SK-N-MC (cell line): Measurements from ENCODE around the gene CASP3.

Source experiments
- DNase-seq: peaks from one replicate; pipeline ENCODE4 v3.0.0-alpha.2; 2011; ENCODE audit warnings: low read depth, low spot score
- H3K27ac ChIP-seq: fragments of 200-600 bp; sonication (generic); 2 replicates; pipeline ENCODE4 v1.5.1; 2016; ENCODE audit warnings: mixed run types
- H3K36me3 ChIP-seq: fragments of 200-600 bp; sonication (generic); 2 replicates; pipeline ENCODE4 v1.6.1; 2017; ENCODE audit warnings: antibody characterized with exemption, low read length, mixed read lengths; ENCODE audit not compliant: insufficient read depth
- H3K4me3 ChIP-seq: fragments of 200-600 bp; sonication (generic); 2 replicates; pipeline ENCODE4 v1.5.1; 2016
- H3K9ac ChIP-seq: fragments of 200-600 bp; sonication (generic); 2 replicates; pipeline ENCODE4 v1.8.0; 2017; ENCODE audit warnings: mixed run types, mixed read lengths; ENCODE audit not compliant: insufficient read length
- H3K9me3 ChIP-seq: fragments of 200-600 bp; sonication (generic); 2 replicates; pipeline ENCODE4 v1.6.1; 2017; ENCODE audit warnings: low read depth, mild to moderate bottlenecking, antibody characterized with exemption, low read length, moderate library complexity, mixed read lengths
- EZH2 ChIP-seq: fragments of 200-600 bp; sonication (generic); IDR thresholded peaks from one replicate; pipeline ENCODE4 v1.6.1; 2017; ENCODE audit warnings: antibody characterized with exemption
- FOXP2 ChIP-seq: optimal IDR thresholded peaks from 2 replicates; pipeline ENCODE3; 2011; ENCODE audit warnings: mild to moderate bottlenecking, moderate library complexity; ENCODE audit not compliant: insufficient read depth; ENCODE audit errors: extremely low read length, control extremely low read depth
- POLR2AphosphoS5 ChIP-seq: IDR thresholded peaks from 2 replicates; pipeline ENCODE4 v1.6.1; 2012; ENCODE audit warnings: mild to moderate bottlenecking, low read depth, low read length, borderline replicate concordance

Gene CASP3

DNA sequence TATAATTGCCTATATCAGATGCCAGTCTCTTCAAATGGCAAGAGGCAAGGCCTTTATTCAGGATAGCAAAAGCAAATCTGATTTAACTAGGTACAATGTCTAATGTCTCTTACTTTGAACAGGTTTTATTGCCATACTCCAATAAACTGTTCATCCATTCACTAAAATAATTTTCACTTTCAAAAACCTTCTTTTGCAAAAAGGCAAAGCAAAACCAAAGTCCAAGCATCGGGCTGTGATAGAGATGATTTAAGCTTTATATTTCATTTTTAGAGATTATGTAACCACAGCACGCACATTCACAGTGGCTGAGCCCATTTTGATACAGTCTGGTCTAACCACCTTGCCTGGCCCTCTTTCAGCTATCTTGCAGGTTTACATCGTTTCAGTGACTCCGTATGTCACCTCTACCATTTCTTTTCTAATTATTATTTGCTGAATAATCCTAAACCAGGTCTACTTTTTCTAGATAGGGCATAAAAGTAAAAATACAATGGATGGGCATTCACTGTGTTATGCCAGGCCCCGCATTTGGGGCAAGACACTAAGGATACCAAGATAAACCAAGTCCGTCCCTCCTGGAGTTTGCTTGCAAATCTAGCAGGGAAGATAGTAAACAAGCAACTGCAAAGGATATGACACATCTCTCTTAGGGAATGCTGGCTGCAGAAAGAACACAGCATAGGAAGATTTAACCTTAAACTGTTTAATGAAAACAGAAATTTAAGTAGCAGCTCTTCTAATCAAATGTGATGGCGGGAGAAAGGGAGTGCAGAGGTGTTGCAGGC is 1.8 kb downstream of the CASP3 start:
- Histone ChIP-seq H3K27ac (no peak overlapping the region), H3K36me3 (peaks cover 4% of the 10 kb centered on the region; the same call in 1 of the 2 replicates), H3K9me3 (no peaks in the 10 kb centered on the region), H3K4me3 (peak overlapping the region; percentile 96), H3K9ac (peak overlapping the region; percentile 87)
- no peak for DNase-seq
- TF ChIP-seq FOXP2 = no peak
- no peak for TF ChIP-seq EZH2
- TF ChIP-seq POLR2AphosphoS5 = no peak

DNA sequence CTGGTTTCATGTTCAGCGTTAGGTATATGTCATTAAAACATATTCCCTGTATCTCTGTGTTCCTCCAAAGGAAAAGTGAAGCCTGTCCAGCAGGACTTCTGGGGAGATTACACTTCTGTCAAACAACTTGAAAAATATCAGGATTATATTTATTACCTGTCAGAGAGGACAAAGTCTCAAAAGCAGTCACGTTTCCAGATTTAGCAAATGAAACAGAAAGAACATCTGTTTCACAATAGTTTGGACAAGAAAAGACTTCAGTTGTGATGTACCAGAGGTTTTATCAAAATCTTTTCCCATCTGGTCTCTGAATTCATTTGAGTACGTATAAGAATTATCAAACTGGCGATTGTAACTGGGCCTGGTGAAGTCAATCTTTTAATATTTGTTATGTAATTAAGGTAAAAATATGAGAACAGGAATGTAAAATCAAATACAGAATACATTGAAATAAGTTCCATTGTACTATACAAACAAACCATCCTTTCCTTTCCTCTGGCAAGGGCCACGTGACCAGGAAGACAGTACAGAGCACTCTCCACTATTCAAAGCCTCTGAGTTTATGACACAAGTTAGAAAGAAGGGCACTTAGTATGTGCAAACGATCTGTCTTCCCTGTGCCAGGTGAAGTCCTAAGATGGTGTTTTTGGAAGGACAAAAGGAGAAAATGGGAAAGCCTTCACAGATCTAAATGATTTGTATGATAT is 3.2 kb downstream of the CASP3 start:
- Histone ChIP-seq H3K27ac (peak overlapping the region; percentile 28; the same call in 1 of the 2 replicates), H3K9ac (no peak overlapping the region), H3K36me3 (peaks cover 6% of the 10 kb centered on the region; the same call in 1 of the 2 replicates), H3K4me3 (0 out of 2 replicates have a peak overlapping the region, but pooled peaks have one; percentile 10), H3K9me3 (no peaks in the 10 kb centered on the region)
- DNase-seq = no peak
- TF ChIP-seq FOXP2 = no peak

DNA sequence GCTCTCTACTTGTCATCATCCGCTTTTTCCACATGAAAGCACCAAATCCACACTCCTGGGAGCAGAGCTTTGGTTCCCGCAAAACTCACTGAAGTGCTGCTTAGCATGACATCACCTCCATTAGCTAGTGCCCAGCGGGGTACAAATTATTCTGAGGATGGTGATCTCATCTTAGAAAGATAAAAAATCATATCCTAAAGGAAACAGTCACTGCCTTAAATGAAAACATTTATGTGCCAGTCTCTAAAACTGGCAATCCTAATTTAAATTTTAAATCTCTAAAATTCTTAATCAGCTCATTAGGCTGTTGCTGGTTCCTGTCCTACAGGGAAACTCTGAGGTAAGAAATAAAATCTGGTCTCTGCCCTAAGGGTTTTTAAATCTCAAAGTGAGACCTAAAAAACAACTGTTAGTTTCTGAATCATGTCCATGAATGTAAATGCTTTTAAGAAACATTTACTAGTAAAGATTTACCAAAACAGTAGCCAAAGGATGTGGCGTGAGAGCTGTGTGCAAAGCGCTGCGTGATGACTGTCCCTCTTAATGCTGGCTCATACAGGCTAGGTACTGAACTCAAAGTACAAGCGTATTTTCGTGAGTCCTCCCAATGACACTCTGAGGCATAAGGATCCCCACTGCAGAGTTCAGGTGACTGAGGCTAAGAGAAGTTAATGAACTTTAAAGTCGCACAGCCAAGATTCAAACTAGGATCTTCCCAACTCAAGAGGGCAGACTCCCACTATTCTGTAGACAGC is 4.5 kb downstream of the CASP3 start:
- peak overlapping the region; percentile 33 for H3K4me3 ChIP-seq
- peak overlapping the region; percentile 64 for H3K9ac ChIP-seq
- DNase-seq = peak; percentile 52
- peaks cover 6% of the 10 kb centered on the region; the same call in 1 of the 2 replicates for H3K36me3 ChIP-seq
- H3K27ac ChIP-seq = peak overlapping the region; percentile 91
- TF ChIP-seq FOXP2 = no peak
- TF ChIP-seq POLR2AphosphoS5 = no peak
- no peak for TF ChIP-seq EZH2
- H3K9me3 ChIP-seq = no peaks in the 10 kb centered on the region

DNA sequence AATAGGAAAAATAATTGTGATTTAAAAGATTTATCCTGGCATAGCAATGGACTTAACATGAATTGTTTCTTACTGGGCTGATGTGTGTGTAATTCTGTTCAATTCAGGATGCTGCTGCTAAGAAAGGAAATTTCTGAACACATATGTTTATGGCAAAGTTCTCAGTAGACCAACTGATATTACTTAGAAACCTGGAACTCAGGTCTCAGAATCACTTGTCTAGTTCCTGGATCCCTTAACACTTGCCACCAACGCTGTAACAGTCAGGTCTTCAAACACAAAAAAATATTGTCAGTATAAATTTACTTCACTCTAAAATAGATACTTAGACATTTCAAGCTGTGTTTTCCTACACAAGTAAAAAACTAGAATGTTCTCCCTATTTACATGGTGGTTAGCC is 5.5 kb downstream of the CASP3 start:
- TF ChIP-seq FOXP2 (no peak), POLR2AphosphoS5 (no peak), EZH2 (no peak)
- Histone ChIP-seq H3K36me3 (peaks cover 6% of the 10 kb centered on the region), H3K9me3 (no peaks in the 10 kb centered on the region), H3K9ac (peak overlapping the region; percentile 55), H3K4me3 (no peak overlapping the region), H3K27ac (peak overlapping the region; percentile 70)
- no peak for DNase-seq

DNA sequence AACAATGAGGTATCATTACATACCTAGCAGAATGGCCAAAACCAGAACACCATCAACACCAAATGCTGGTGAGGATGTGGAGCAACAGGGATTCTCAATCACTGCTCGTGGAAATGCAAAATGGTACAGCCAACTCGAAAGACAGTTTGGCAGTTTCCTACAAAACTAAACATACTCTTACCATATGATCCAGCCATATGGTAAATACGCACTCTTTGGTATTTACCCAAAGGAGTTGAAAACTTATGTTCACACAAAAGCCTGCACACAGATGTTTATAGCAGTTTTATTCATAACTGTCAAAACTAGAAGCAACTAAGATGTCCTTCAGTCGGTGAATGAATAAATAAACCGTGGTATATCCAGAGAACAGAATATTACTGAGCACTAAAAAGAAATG is 7.8 kb downstream of the CASP3 start:
- no peak for DNase-seq
- Histone ChIP-seq H3K4me3 (no peak overlapping the region), H3K27ac (no peak overlapping the region), H3K9ac (no peak overlapping the region), H3K36me3 (peaks cover 29% of the 10 kb centered on the region), H3K9me3 (no peaks in the 10 kb centered on the region)
- TF ChIP-seq EZH2 (no peak), FOXP2 (no peak), POLR2AphosphoS5 (no peak)

DNA sequence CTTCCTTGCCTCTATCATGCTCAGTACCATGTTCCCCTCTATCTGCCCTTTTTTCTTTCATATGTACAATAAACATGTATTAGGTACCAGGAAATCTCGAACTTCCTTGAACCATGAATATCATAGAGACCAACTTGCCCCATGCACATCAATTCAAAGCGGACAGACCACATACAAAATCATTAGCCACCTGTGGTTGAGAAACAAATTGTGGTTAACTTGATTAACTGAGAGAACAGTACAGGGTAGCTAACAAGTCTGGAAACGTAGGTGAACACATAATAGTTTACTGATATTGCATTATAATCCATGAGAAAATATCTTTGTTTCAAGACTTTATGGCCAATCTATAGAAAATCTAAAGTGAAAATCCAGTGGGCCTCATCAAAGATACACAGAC is 8.2 kb downstream of the CASP3 start:
- TF ChIP-seq POLR2AphosphoS5 = no peak
- TF ChIP-seq FOXP2 = no peak
- TF ChIP-seq EZH2 = no peak
- no peak for DNase-seq
- no peak overlapping the region for H3K27ac ChIP-seq
- H3K9ac ChIP-seq = no peak overlapping the region
- no peak overlapping the region for H3K4me3 ChIP-seq
- no peaks in the 10 kb centered on the region for H3K9me3 ChIP-seq
- H3K36me3 ChIP-seq = peaks cover 30% of the 10 kb centered on the region

DNA sequence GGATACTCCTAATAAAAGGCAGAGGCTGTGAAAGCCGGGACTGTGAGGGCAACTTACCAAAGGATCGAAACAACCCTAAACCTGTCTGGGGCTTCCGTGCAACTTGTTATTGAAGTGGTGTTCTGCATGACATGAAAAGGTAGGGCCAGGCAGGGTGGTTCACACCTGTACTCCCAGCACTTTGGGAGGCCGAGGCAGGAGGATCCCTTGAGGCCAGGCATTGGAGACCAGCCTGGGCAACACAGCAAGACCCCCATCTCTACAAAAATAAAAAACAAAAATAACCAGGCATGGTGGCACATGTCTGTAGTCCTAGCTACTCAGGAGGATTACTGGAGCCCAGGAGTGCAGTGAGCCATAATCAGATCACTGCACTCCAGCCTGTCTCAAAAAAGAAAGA is 12.3 kb downstream of the CASP3 start:
- peaks cover 47% of the 10 kb centered on the region for H3K36me3 ChIP-seq
- no peak for DNase-seq
- H3K4me3 ChIP-seq = no peak overlapping the region
- H3K9ac ChIP-seq = no peak overlapping the region
- TF ChIP-seq POLR2AphosphoS5 = no peak
- no peak for TF ChIP-seq FOXP2
- TF ChIP-seq EZH2 = no peak
- H3K9me3 ChIP-seq = no peaks in the 10 kb centered on the region
- no peak overlapping the region for H3K27ac ChIP-seq

DNA sequence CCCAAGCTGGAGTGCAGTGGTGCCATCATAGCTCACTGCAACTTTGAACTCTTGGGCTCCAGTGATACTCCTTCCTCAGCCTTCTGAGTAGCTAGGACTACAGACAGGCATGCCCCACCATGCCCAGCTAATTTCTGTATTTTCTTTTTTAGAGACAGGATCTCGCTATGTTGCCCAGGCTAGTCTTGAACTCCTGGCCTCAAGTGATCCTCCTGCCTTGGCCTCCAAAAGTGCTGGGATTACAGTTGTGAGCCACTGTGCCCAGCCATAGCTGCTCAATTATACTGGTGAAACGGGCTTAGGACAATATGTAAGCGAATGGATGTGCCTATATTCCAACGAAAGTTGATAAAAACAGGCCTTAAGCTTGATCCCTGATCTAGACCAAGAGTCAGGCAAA is 13.1 kb downstream of the CASP3 start:
- Histone ChIP-seq H3K36me3 (peaks cover 50% of the 10 kb centered on the region), H3K9ac (no peak overlapping the region), H3K9me3 (no peaks in the 10 kb centered on the region), H3K27ac (no peak overlapping the region), H3K4me3 (no peak overlapping the region)
- DNase-seq = no peak
- TF ChIP-seq EZH2 = no peak
- no peak for TF ChIP-seq FOXP2
- TF ChIP-seq POLR2AphosphoS5 = no peak

DNA sequence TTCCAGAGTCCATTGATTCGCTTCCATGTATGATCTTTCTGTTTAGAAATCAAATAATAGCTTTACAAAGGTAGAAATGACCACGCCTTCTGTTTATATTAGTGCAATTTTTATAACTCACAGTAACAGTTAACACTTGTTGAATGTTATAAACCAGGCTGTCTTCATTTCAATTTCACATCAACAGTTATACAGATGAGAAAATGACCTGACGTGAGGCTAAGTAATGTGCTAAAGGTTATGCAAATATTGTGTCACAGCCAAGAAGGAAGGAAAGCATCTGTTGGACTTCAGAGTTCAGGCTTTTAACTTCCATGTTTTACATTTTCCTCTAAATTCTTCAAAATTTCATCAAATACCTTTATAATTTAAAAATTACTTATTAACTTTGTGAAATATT is 13.9 kb downstream of the CASP3 start:
- Histone ChIP-seq H3K9ac (no peak overlapping the region), H3K36me3 (peaks cover 55% of the 10 kb centered on the region), H3K4me3 (no peak overlapping the region), H3K27ac (no peak overlapping the region), H3K9me3 (no peaks in the 10 kb centered on the region)
- DNase-seq = no peak
- TF ChIP-seq EZH2 (no peak), FOXP2 (no peak), POLR2AphosphoS5 (no peak)
